Activated CD4-positive, alpha-beta T cell treated with anti-CD3 and anti-CD28 coated beads, Interleukin-2, amount 10 ng/mL, durations not matched to agents 24 days and 14 days (primary cell): ENCODE data around the gene TBC1D9B. TPM values are rescaled to one million over a fixed set of nuclear protein-coding genes. Genes with fewer than 3 reads are reported as not detected.

Experiments
- DNase-seq: peaks from one replicate; pipeline ENCODE4 v3.0.0; 2022
- H3K27ac Mint-ChIP-seq: one replicate; pipeline ENCODE4 v1.8.0; 2022; ENCODE audit warnings: mild to moderate bottlenecking, mixed read lengths
- H3K27me3 Mint-ChIP-seq: one replicate; pipeline ENCODE4 v1.8.0; 2022; ENCODE audit warnings: mixed read lengths
- H3K36me3 Mint-ChIP-seq: one replicate; pipeline ENCODE4 v1.8.0; 2022; ENCODE audit warnings: low read depth, mild to moderate bottlenecking, mixed read lengths
- H3K4me1 Mint-ChIP-seq: one replicate; pipeline ENCODE4 v1.8.0; 2021; ENCODE audit warnings: mixed read lengths
- H3K4me3 Mint-ChIP-seq: one replicate; pipeline ENCODE4 v1.8.0; 2022; ENCODE audit warnings: mild to moderate bottlenecking, moderate library complexity, mixed read lengths
- H3K9me3 Mint-ChIP-seq: one replicate; pipeline ENCODE4 v1.8.0; 2021; ENCODE audit warnings: mixed read lengths
- intact Hi-C: fragments of 100-400 bp; cut with micrococcal nuclease; formaldehyde crosslinking; loops from one replicate; pipeline ENCODE4 v1.15.1; 2023
- total RNA-seq: library from RNA; stranded (reverse); gene quantifications from 2 replicates; pipeline ENCODE4 v1.2.3, GENCODE V29; 2022

Gene TBC1D9B
- total RNA-seq = 129 and 138 TPM in 2 replicates

DNA sequence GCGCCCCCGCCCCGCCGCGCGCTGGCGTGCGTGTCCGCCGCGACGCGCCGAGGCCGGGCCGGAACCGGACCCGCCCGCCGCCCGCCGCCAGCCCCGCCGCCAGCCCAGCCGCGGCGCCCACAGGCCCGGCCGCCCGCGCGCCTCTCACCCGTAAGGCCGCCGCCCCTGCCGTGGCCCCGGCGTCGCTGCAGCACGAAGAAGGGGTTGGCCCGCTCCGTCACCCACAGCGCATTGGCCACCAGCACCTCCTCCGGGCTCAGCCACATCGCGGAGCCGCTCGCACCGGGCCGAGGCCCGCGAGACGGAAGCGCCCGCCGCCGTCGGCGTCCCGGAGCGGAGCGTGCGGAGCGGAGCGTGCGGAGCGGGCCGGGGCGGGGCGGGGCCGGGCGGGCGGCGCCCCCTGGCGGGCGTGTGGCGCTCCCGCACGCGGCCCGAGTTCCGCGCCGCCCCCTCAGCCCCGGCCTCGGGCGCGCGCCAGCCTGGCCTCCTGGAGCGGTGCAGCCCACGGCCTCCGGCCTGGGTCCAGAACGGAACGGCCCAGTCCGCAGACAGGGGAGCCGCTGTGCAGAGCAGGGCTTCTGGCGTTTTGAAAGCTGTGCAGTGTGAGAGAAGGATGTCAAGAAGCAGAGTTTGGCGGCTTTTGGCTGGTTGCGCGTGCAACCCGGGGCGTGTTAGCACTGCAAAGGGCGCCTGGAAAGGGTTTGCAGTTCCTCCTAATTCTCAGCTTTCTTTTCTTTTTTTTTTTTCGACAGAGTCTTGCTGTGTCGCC lies at the start of gene TBC1D9B:
TSS of gene TBC1D9B (minus strand) at position 342 of the 769 bp plus-strand sequence. CDS start at position 266, 76 bp downstream.
- Mint-ChIP-seq H3K27me3 (no peaks in the 10 kb centered on the region), H3K36me3 (peaks cover 20% of the 10 kb centered on the region), H3K4me1 (peaks cover 11% of the 10 kb centered on the region), H3K9me3 (no peaks in the 10 kb centered on the region), H3K27ac (peak within 1 kb of the TSS; percentile 92), H3K4me3 (peak within 1 kb of the TSS; percentile 96)
- peak; percentile 92 for DNase-seq
- intact Hi-C loops = loop anchor here (1.0 to 2.0 kb wide), 4 partner anchors 49 to 209 kb away; partner anchors contain the start of genes CANX, MGAT4B and MRNIP

DNA sequence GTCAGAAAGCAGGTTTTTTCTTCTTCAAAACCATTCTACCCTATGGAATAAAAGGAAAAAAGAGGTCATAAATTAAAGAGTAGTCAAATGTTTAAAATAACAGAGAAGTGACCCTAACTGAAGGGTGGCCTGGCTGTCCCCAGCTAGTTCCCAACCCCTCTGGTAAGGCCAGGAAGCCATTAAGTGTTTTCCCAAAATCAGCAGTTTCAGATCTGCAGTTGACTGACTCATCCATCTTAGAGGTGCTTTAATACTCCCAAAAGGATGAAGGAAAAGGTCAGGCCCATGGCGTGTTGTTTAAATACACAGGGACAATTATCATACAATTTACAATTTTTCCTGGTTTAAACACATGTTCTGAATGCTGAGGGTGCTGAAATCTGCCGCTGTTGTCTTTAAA lies 47.9 kb upstream of the TBC1D9B start:
- intact Hi-C loops = no loop called here

DNA sequence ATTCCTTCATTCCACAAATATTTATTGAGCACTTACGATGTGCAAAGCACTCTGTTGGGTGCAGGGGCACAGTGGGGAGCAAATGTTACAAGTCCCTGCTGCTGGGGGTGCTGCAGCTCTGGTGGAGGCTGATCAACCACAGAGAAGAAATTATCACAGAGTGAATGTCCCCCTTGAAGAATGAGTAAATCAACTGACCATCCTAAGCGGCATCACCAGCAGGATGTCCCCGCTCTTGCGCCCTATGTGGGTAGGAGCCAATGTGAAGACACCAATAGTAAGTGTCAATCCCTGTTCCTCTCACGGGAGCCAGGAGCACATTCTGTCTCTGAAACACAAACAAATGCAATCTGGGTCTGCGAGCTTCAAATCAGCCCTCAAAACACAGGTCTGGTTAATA lies 47.4 kb upstream of the TBC1D9B start:
- Mint-ChIP-seq H3K27me3 (peaks cover 6% of the 10 kb centered on the region), H3K36me3 (no peaks in the 10 kb centered on the region), H3K4me1 (no peaks in the 10 kb centered on the region), H3K4me3 (no peak overlapping the region), H3K9me3 (no peaks in the 10 kb centered on the region), H3K27ac (no peak overlapping the region)
- DNase-seq = no peak
- intact Hi-C loops = no loop called here

More for the DNA sequence above, 47.9 kb upstream of the TBC1D9B start:
- no peaks in the 10 kb centered on the region for H3K9me3 Mint-ChIP-seq
- H3K36me3 Mint-ChIP-seq = no peaks in the 10 kb centered on the region
- no peak for DNase-seq
- no peaks in the 10 kb centered on the region for H3K4me1 Mint-ChIP-seq
- peaks cover 6% of the 10 kb centered on the region for H3K27me3 Mint-ChIP-seq
- H3K4me3 Mint-ChIP-seq = no peak overlapping the region
- H3K27ac Mint-ChIP-seq = no peak overlapping the region

DNA sequence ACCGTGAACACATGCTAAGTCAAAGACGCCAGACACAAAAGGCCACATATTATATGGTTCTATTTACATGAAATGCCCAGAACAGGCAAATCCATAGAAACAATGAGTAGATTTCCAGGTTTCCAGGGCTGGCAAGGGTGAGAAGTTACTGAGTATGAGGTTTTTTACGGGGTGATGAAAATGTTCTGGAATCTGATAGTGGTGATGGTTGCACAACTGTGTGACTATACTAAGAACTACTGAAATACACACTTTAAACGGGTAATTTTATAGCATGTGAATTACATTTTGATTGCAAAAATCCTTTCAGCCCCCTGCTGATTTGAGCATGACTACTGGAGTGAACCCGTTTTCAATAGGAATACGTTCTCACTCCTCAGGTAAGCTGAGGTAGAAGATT lies 46.7 kb upstream of the TBC1D9B start:
- Mint-ChIP-seq H3K27ac (no peak overlapping the region), H3K4me3 (no peak overlapping the region), H3K27me3 (peaks cover 6% of the 10 kb centered on the region), H3K9me3 (no peaks in the 10 kb centered on the region), H3K36me3 (no peaks in the 10 kb centered on the region), H3K4me1 (no peaks in the 10 kb centered on the region)
- intact Hi-C loops = no loop called here
- no peak for DNase-seq

DNA sequence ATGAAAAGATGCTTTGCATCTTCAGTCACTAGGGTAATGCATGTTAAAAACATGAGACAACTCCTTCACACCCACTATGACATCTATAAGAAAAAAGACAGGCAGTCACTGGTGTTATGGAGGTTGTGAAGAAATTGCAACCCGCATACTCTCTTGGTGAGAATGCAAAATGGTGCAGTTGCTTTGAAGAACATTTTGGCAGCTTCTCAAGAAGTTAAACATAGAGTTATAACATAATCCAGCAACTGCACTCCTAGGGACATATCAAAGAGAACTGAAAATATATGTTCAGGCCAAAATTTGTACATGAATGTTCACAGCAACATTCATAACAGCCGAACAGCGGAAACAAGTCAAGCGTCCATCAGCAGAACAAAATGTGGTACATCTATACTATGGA lies 46.3 kb upstream of the TBC1D9B start:
- Mint-ChIP-seq H3K4me3 (no peak overlapping the region), H3K4me1 (no peaks in the 10 kb centered on the region), H3K36me3 (no peaks in the 10 kb centered on the region), H3K27ac (no peak overlapping the region), H3K9me3 (no peaks in the 10 kb centered on the region), H3K27me3 (peaks cover 6% of the 10 kb centered on the region)
- DNase-seq = no peak
- intact Hi-C loops = no loop called here

DNA sequence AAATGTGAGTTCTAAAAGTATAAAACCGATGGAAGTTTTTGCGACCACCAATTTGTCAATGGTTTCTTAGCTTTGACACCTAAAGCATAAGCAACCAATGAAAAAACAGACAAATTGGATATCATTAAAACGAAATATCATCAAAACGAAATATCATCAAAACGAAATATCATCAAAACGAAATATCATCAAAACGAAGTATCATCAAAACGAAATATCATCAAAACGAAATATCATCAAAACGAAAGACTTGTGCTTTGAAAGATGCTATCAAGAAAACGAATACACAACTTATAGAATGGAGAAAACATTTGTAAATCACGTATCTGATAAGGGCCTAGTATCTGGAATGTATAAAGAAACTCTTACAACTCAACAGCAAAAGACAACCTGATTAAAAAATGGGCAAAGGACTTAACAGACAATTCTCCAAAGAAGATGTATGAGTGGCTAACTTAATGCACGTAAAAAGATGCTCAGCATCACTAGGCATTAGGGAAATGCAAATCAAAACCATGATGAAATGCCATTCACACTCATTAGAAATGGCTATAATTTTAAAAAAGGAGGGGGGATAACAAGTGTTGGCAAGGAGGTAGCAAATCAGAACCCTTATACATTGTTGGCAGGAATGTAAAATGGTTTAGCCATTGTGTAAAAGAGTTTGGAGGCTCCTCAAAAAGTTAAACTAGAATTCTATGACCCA lies 29.4 kb upstream of the TBC1D9B start:
- Mint-ChIP-seq H3K36me3 (no peaks in the 10 kb centered on the region), H3K9me3 (no peaks in the 10 kb centered on the region), H3K4me1 (no peaks in the 10 kb centered on the region), H3K27me3 (peaks cover 10% of the 10 kb centered on the region), H3K27ac (no peak overlapping the region), H3K4me3 (no peak overlapping the region)
- DNase-seq = no peak
- intact Hi-C loops = no loop called here

DNA sequence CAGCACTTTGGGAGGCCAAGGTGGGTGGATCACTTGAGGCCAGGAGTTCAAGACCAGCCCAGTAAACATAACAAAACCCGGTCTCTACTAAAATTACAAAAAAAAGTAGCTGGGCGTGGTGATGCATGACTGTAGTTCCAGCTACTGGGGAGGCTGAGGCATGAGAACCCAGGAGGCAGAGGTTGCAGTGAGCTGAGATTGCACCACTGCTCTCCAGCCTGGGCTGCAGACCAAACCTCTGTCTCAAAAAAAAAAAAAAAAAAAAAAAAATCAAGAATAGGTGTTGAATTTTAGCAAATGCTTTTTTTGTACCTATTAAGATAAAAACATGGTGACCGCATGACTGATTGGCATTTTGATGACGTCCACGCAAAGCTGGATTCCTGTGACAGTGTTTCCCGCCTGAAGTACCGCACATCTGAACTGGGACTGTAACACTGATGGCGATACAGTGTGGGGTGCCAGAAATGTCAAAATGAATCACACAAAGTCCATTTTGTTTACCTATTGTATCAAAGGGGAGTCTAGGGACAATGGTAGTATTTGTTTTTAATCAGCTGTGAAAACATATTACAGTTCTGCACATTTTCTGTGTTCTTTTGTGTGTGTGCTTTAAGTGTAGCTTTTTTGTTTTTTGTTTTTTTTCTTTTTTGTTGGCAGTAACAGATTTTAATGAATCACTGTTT lies 23.2 kb upstream of the TBC1D9B start:
- no peak for DNase-seq
- Mint-ChIP-seq H3K4me1 (no peaks in the 10 kb centered on the region), H3K27ac (no peak overlapping the region), H3K4me3 (no peak overlapping the region), H3K9me3 (no peaks in the 10 kb centered on the region), H3K36me3 (no peaks in the 10 kb centered on the region), H3K27me3 (peaks cover 3% of the 10 kb centered on the region)
- intact Hi-C loops = no loop called here

DNA sequence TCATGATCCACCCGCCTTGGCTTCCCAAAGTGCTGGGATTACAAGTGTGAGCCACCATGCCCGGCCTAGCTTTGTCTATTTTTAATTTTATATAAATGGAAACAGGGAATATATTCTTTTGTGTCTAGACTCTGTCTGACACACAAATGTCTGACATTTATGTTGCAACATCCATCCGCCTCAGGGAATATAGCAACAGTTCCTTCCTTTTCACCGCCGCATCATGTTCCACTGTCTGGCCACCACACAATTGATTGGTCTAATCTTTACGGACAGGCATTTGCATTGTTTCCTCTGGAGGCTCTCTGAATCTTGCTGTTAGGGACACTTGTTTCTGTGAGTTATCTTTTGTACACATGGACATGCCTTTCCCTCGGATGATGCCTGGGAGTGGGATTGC lies 20.1 kb upstream of the TBC1D9B start:
- H3K4me1 Mint-ChIP-seq = no peaks in the 10 kb centered on the region
- no peak for DNase-seq
- no peak overlapping the region for H3K27ac Mint-ChIP-seq
- no peaks in the 10 kb centered on the region for H3K9me3 Mint-ChIP-seq
- H3K4me3 Mint-ChIP-seq = no peak overlapping the region
- peaks cover 2% of the 10 kb centered on the region for H3K27me3 Mint-ChIP-seq
- no peaks in the 10 kb centered on the region for H3K36me3 Mint-ChIP-seq
- intact Hi-C loops = no loop called here

DNA sequence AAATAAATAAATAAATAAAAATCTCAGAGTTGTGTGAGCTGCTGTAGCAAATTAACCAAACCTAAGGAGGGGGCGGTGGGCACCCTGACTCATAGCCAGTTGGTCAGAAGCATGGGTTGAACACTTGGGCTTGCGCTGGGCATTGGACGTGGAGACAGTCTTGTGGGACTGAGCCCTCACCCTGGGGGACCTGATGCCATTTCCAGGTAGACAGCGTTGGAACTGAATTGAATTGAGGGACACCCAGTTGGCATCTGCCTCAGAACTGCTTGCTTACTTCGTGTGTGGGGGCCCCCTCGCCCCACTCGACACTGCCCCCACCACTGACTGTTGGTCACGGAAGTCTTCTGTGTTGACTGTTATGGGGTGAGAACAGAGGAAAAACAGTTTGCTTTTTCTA lies 19.0 kb upstream of the TBC1D9B start:
- H3K9me3 Mint-ChIP-seq = no peaks in the 10 kb centered on the region
- no peaks in the 10 kb centered on the region for H3K36me3 Mint-ChIP-seq
- no peak overlapping the region for H3K27ac Mint-ChIP-seq
- no peak overlapping the region for H3K4me3 Mint-ChIP-seq
- peaks cover 2% of the 10 kb centered on the region for H3K27me3 Mint-ChIP-seq
- DNase-seq = no peak
- intact Hi-C loops = no loop called here
- H3K4me1 Mint-ChIP-seq = no peaks in the 10 kb centered on the region

DNA sequence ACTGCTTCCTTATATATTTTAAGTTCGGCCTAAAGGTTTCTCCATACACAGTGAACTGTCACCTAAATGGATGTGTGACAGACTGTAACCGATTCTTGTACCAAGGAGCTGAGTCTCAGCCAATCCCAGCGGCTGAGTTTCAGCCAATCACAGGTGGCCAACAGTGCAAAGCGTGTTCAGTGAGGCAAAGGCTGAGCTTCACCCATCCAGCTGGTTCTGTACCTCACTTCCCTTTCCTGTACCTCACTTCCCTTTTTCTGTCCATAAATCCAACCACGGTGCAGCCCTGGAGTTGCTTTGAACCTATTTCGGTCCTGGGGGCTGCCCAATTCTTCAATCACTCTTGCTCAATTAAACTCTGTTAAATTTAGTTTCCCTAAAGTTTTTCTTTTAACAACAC lies 15.7 kb upstream of the TBC1D9B start:
- Mint-ChIP-seq H3K4me3 (no peak overlapping the region), H3K27me3 (no peaks in the 10 kb centered on the region), H3K27ac (no peak overlapping the region), H3K36me3 (no peaks in the 10 kb centered on the region), H3K9me3 (no peaks in the 10 kb centered on the region), H3K4me1 (no peaks in the 10 kb centered on the region)
- no peak for DNase-seq
- intact Hi-C loops = no loop called here

DNA sequence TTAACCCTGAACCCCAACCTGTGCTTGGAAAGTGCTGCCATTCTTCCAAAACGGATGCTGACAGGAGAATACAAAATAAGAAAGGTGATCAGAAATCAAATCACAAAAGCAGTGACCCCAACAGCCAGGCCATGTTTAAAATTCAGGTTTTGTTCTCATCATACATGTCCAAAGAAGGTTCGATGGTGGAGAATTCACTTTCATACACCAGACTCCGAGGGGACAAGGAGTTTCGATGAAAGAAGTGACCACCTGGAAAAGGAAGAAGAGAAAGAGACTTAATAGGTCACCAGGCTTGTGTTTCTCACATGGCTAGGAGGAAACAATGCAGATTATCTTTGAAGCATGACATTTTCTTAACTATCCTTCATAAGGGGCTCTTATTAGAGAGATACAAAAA lies 12.5 kb upstream of the TBC1D9B start:
- Mint-ChIP-seq H3K4me3 (no peak overlapping the region), H3K27ac (no peak overlapping the region), H3K9me3 (no peaks in the 10 kb centered on the region), H3K27me3 (peaks cover 3% of the 10 kb centered on the region), H3K36me3 (no peaks in the 10 kb centered on the region), H3K4me1 (no peaks in the 10 kb centered on the region)
- DNase-seq = no peak
- intact Hi-C loops = no loop called here

DNA sequence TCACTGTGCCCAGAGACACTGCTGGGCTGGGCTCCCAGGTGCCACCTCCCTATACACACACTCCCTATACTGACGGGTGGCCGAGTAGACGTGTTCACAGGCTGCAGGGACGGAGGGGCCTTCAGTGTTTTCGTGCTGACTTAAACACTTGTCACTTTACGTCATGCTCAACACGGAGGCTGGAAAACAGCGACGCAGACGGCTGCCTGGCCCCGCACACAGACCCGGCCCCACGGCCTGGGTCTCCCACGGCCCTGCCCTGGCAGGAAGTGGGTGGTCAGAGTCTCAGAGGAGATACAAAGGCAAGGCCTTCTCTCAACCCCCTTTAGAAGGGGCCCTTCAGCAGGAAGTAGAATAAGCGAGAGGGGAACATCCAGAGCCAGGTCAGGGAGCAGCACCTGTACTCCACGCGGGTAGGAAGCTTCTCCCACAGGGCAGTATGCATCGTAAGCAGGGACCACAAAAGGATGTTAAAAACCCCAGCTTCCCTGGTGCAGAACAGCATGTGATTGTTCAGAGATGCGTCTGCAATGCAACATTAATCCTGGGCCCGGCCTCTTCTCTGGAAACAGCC lies 11.9 kb upstream of the TBC1D9B start:
- no peaks in the 10 kb centered on the region for H3K36me3 Mint-ChIP-seq
- H3K27ac Mint-ChIP-seq = no peak overlapping the region
- H3K4me3 Mint-ChIP-seq = no peak overlapping the region
- H3K27me3 Mint-ChIP-seq = peaks cover 5% of the 10 kb centered on the region
- no peaks in the 10 kb centered on the region for H3K4me1 Mint-ChIP-seq
- no peak for DNase-seq
- intact Hi-C loops = no loop called here
- H3K9me3 Mint-ChIP-seq = no peaks in the 10 kb centered on the region

DNA sequence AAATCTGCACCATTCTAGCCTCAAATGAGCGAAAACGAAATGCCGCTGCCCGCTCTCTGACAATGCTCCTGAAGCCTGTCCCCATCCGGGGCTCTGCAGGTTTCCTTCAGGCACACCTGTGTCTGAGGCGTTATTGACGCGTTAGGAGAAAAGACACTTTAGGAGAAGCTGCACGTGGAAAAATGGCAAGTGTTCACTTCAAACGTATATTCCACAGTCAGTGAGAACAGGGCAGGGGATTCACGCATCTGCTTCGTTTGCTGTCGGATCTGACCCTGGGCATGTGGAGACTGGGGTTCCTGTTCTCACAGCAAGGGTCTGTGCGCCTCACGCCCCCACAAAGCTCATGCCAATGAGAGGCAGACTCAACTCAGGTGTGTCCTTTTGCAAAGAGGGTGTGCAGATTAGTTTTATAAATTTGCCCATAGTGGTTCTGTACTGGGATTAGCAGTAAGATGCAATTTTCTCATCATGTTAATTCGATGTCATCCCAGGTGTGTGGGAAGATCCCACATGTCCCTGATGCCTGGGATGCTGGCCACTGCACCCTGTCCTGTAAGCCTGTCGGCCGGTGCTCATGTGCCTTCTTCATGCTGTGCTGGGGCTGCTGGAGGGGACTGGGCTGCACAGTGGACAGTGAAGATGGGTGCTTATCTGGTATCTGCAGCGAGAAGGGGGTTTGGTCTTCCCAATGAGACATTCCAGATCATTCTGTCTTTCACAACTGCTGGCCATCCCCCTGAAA lies 11.2 kb upstream of the TBC1D9B start:
- Mint-ChIP-seq H3K4me1 (peaks cover 3% of the 10 kb centered on the region), H3K9me3 (no peaks in the 10 kb centered on the region), H3K27ac (no peak overlapping the region), H3K4me3 (no peak overlapping the region), H3K36me3 (no peaks in the 10 kb centered on the region), H3K27me3 (peaks cover 5% of the 10 kb centered on the region)
- intact Hi-C loops = no loop called here
- no peak for DNase-seq
